ENCODE measurements around the gene BCL2L1. TPM values are rescaled to one million over a fixed set of nuclear protein-coding genes. Genes with fewer than 3 reads are reported as not detected.

Gene BCL2L1
- polyA plus RNA-seq, 4 donors, result 75.2 to 87.9 (median 85.4) TPM

GRCh38 chr20:31711179-31712111 is 11.2 kb downstream of the BCL2L1 start:
- DNase-seq (ENCODE audit: low read depth in 4 of 4, low spot score in 3 of 4), result no peak

- DNase-seq (ENCODE audit: low read depth in 4 of 4, low spot score in 3 of 4), result no peak
Measured at GRCh38 chr20:31710423-31711108, 12.1 kb downstream of the BCL2L1 start.

- no peak for DNase-seq (ENCODE audit: low read depth in 4 of 4, low spot score in 3 of 4)
Measured at GRCh38 chr20:31709939-31710338, 12.7 kb downstream of the BCL2L1 start.

- no peak for DNase-seq (ENCODE audit: low read depth in 4 of 4, low spot score in 3 of 4)
Measured at GRCh38 chr20:31708736-31709534, 13.7 kb downstream of the BCL2L1 start.

GRCh38 chr20:31707994-31708735 is 14.5 kb downstream of the BCL2L1 start:
- no peak for DNase-seq (ENCODE audit: low read depth in 4 of 4, low spot score in 3 of 4)

GRCh38 chr20:31707258-31707615 is 15.4 kb downstream of the BCL2L1 start:
- DNase-seq (ENCODE audit: low read depth in 4 of 4, low spot score in 3 of 4), result no peak

DNA sequence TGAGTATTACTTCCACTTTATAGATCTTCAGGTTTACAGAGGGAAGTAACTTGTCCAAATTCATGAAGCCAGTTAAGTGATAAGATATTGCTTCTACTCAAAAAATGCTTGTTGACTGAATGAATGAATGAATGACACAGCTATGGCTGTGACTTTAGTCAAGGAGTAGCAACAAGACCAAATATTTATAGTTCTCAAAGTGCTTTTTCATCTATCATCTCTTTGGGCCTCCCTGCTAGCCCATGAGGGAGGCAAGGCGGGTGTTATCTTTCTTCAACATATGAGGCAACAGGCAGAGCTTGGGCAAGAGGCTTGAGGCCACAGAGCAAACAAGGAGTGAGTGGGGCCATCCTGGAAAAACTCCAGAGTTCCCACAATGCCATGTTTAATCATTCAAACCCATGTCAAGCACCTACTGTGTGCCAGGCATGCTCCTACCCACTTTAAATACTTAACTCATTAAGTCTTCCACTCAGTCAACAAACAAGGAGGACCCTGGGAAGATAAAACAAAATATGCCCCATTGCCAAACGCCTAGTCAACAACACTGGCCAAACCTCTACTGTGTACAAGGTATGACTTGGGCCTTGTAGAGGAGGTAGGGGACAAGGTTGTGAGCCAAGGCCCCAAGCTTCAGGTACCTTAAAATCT is 15.9 kb downstream of the BCL2L1 start:
- no peak for DNase-seq (ENCODE audit: low read depth in 4 of 4, low spot score in 3 of 4)

- no peak for DNase-seq (ENCODE audit: low read depth in 4 of 4, low spot score in 3 of 4)
Measured at GRCh38 chr20:31705598-31706597, 16.8 kb downstream of the BCL2L1 start.

DNA sequence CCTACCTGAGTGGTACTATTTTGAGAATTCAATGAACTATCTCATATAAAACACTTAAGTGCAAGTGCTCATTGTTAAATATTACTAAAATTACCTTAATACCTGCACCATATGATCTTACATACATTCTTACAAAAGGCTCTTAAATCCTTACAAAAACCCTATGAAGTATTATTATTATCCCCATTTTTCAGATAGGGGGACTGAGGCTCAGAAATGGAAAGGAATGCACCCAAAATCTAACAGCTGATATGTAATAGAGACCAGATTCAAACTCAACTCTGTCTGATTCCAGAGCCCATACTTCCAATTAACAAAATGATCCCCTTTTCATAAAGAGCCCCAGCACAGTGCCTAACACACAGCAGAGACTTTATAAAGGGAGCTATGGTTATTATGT is 17.5 kb downstream of the BCL2L1 start:
- no peak for DNase-seq (ENCODE audit: low read depth in 4 of 4, low spot score in 3 of 4)

GRCh38 chr20:31704225-31705119 is 18.2 kb downstream of the BCL2L1 start:
- DNase-seq (ENCODE audit: low read depth in 4 of 4, low spot score in 3 of 4), result no peak

- no peak for DNase-seq (ENCODE audit: low read depth in 4 of 4, low spot score in 3 of 4)
Measured at GRCh38 chr20:31701591-31701990, 21.1 kb downstream of the BCL2L1 start.

GRCh38 chr20:31700747-31701146 is 21.9 kb downstream of the BCL2L1 start:
- DNase-seq (ENCODE audit: low read depth in 4 of 4, low spot score in 3 of 4), result no peak

DNA sequence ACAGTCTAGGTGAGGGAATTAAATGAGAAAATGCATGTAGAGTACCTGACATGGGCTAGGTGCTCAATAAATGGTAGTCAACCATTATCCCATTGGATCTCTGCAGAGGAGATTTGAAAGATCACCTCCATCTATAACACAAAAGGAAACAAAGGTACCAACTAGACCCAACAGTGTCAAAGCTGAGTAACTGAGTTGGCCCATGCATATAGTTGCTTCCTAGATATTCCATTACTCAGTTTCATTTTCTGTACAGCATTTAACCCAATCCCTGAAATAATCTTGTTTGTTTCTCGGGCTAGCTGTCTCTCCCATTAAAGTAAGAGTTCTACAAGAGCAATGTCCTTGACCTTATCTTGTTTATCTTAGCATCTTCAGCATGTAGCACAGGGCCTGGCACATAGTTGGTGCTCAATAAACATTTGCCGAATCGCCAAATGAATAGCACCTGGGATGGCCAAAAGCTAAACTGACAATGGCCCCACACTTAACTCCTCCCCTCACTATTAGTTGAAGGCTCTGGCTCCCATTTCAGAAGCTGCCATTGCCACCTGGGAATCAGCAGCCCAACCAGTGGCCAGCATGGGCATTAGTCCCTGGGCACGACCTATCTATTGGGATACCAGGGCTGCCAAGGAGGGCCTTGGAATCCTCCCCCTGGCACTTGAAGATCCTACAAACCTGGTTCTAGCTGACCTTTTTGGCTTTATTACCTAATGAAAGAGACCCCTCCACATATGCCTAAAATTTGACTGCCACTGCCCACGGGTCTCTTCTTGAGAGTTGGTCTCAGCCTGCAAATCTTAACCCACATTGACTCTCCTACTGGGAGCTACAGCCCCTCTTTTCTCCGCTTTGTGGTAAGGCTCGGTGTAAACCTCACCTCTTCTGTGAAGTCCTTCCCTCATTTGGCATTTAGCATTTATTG is 22.6 kb downstream of the BCL2L1 start:
- no peak for DNase-seq (ENCODE audit: low read depth in 4 of 4, low spot score in 3 of 4)

GRCh38 chr20:31698803-31699718 is 23.6 kb downstream of the BCL2L1 start:
- no peak for DNase-seq (ENCODE audit: low read depth in 4 of 4, low spot score in 3 of 4)

GRCh38 chr20:31698243-31698802 is 24.3 kb downstream of the BCL2L1 start:
- no peak for DNase-seq (ENCODE audit: low read depth in 4 of 4, low spot score in 3 of 4)

Measured in right renal pelvis (tissue), 4 donors.